ENCODE measurements around the gene BLOC1S5. TPM values are rescaled to one million over a fixed set of nuclear protein-coding genes. Genes with fewer than 3 reads are reported as not detected.

The BLOC1S5 gene
- total RNA-seq, 1 experiment from 2014 or later = 11.8 TPM

DNA sequence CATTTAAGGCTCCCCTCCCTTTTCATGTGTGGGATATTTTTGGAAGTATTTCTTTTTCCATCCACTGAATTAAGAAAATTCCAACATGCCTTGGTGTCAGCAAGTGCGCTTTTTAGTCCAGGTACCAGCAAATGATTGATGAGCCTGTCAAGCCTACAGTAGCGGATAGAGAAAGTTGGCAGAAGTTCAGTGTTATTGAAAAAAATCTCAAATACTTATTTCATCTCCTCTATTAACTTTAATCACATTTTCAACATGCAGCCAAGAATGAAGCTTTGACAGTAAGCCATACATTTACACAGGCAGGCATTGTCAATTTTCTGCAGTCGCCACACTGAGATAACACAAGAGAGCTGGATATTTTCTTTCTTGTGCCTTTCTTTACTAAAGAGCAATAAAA lies 50.4 kb downstream of the BLOC1S5 start:
- Histone ChIP-seq H3K4me1 (ENCODE audit: control insufficient read depth, insufficient read depth, low read length) (no peaks in the 10 kb centered on the region), H3K36me3 (ENCODE audit: control insufficient read depth, insufficient read depth, low read length) (no peaks in the 10 kb centered on the region), H3K27ac (ENCODE audit: low read length) (no peak overlapping the region), H3K9me3 (ENCODE audit: control insufficient read depth, insufficient read depth, low read depth, low read length) (no peaks in the 10 kb centered on the region), H3K27me3 (ENCODE audit: control insufficient read depth, insufficient read depth, low read length) (no peaks in the 10 kb centered on the region), H3K4me3 (ENCODE audit: low read depth in 2 of 2, low read length in 2 of 2) (no peak overlapping the region)
- TF ChIP-seq, protein P1, sequence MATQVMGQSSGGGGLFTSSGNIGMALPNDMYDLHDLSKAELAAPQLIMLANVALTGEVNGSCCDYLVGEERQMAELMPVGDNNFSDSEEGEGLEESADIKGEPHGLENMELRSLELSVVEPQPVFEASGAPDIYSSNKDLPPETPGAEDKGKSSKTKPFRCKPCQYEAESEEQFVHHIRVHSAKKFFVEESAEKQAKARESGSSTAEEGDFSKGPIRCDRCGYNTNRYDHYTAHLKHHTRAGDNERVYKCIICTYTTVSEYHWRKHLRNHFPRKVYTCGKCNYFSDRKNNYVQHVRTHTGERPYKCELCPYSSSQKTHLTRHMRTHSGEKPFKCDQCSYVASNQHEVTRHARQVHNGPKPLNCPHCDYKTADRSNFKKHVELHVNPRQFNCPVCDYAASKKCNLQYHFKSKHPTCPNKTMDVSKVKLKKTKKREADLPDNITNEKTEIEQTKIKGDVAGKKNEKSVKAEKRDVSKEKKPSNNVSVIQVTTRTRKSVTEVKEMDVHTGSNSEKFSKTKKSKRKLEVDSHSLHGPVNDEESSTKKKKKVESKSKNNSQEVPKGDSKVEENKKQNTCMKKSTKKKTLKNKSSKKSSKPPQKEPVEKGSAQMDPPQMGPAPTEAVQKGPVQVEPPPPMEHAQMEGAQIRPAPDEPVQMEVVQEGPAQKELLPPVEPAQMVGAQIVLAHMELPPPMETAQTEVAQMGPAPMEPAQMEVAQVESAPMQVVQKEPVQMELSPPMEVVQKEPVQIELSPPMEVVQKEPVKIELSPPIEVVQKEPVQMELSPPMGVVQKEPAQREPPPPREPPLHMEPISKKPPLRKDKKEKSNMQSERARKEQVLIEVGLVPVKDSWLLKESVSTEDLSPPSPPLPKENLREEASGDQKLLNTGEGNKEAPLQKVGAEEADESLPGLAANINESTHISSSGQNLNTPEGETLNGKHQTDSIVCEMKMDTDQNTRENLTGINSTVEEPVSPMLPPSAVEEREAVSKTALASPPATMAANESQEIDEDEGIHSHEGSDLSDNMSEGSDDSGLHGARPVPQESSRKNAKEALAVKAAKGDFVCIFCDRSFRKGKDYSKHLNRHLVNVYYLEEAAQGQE (IDR thresholded peaks at IDR 0.05; ENCODE audit: insufficient read depth in 1 of 2, low read depth in 2 of 2, low read length in 1 of 2) = no peak
- no peak for TF ChIP-seq SIN3A (IDR thresholded peaks at IDR 0.05; ENCODE audit: borderline replicate concordance, insufficient read depth, low read depth, low read length)
- TF ChIP-seq, protein P2, sequence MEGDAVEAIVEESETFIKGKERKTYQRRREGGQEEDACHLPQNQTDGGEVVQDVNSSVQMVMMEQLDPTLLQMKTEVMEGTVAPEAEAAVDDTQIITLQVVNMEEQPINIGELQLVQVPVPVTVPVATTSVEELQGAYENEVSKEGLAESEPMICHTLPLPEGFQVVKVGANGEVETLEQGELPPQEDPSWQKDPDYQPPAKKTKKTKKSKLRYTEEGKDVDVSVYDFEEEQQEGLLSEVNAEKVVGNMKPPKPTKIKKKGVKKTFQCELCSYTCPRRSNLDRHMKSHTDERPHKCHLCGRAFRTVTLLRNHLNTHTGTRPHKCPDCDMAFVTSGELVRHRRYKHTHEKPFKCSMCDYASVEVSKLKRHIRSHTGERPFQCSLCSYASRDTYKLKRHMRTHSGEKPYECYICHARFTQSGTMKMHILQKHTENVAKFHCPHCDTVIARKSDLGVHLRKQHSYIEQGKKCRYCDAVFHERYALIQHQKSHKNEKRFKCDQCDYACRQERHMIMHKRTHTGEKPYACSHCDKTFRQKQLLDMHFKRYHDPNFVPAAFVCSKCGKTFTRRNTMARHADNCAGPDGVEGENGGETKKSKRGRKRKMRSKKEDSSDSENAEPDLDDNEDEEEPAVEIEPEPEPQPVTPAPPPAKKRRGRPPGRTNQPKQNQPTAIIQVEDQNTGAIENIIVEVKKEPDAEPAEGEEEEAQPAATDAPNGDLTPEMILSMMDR (IDR thresholded peaks at IDR 0.05) = no peak
- no peak for TF ChIP-seq POLR2AphosphoS5 (IDR thresholded peaks at IDR 0.05; ENCODE audit: low read depth, low read length)
- TF ChIP-seq TCF7L2 (IDR thresholded peaks at IDR 0.05; ENCODE audit: low read depth, low read length) = no peak
- no TSS peak for BruUV-seq (replicated peaks)
- DNase-seq (ENCODE audit: low read depth, low spot score) = no peak
- CTCF ChIA-PET = no interaction called here
- intact Hi-C loops (cut with micrococcal nuclease; ENCODE audit: unreplicated experiment) (no loop called here), in situ Hi-C loops (cut with HindIII; ENCODE audit: low pct_unique_long_range_greater_than_20kb, low sequenced_read_pairs) (no loop called here)
- ATAC-seq = no peak
- POLR2A ChIA-PET = no interaction called here

- no peak for DNase-seq (ENCODE audit: low read depth, low spot score)
- H3K36me3 ChIP-seq (ENCODE audit: control insufficient read depth, insufficient read depth, low read length) = no peaks in the 10 kb centered on the region
- CTCF ChIA-PET = interaction anchor here (1.0 to 1.3 kb wide), 2 partner anchors 107 to 285 kb away, joined by 3 to 4 read pairs; no protein-coding TSS in a partner anchor
- no peaks in the 10 kb centered on the region for H3K4me1 ChIP-seq (ENCODE audit: control insufficient read depth, insufficient read depth, low read length)
- BruUV-seq (replicated peaks) = no TSS peak
- no peaks in the 10 kb centered on the region for H3K9me3 ChIP-seq (ENCODE audit: control insufficient read depth, insufficient read depth, low read depth, low read length)
- TF ChIP-seq, protein P1 (IDR thresholded peaks at IDR 0.05; ENCODE audit: insufficient read depth in 1 of 2, low read depth in 2 of 2, low read length in 1 of 2) = no peak
- TF ChIP-seq, protein P2 (IDR thresholded peaks at IDR 0.05) = peak; percentile 51; the same call in 1 of the 2 replicates
- no peak for ATAC-seq
- intact Hi-C loops (cut with micrococcal nuclease; ENCODE audit: unreplicated experiment) (loop anchor here (1.0 to 2.0 kb wide), 2 partner anchors 95 to 285 kb away; partner anchors contain the start of gene TXNDC5), in situ Hi-C loops (cut with HindIII; ENCODE audit: low pct_unique_long_range_greater_than_20kb, low sequenced_read_pairs) (no loop called here)
- no peak overlapping the region for H3K27ac ChIP-seq (ENCODE audit: low read length)
- POLR2A ChIA-PET = interaction anchor here (0.6 kb wide), 2 partner anchors 58 to 117 kb away, joined by 3 read pairs; no protein-coding TSS in a partner anchor
- H3K4me3 ChIP-seq (ENCODE audit: low read depth in 2 of 2, low read length in 2 of 2) = no peak overlapping the region
- H3K27me3 ChIP-seq (ENCODE audit: control insufficient read depth, insufficient read depth, low read length) = no peaks in the 10 kb centered on the region
These were observed 58.0 kb downstream of the BLOC1S5 start for GRCh38 chr6:8006208-8006607.
